ENCODE results near the gene CCDC178. TPM values are rescaled to one million over a fixed set of nuclear protein-coding genes. Genes with fewer than 3 reads are reported as not detected.

Gene CCDC178
- total RNA-seq, 1 experiment from 2014 or later: not detected

- no peak overlapping the region for H3K9ac ChIP-seq (ENCODE audit: low read length)
- no peak overlapping the region for H3K4me2 ChIP-seq (ENCODE audit: low read length)
- POLR2A ChIA-PET: no interaction called here
- no TSS peak for BruUV-seq (replicated peaks)
- TF ChIP-seq RAD21 (IDR thresholded peaks at IDR 0.05; ENCODE audit: low read depth): no peak
- peak in 1 of 3 experiments; percentile 13; a peak in 2 of 6 replicates for TF ChIP-seq CTCF (IDR thresholded peaks at IDR 0.05 in 2 of 3, conservative IDR thresholded peaks at IDR 0.05 in 1 of 3; ENCODE audit: borderline replicate concordance in 1 of 3, insufficient read depth in 1 of 3, low read depth in 2 of 3, low read length in 2 of 3)
- TF ChIP-seq SIN3A (IDR thresholded peaks at IDR 0.05; ENCODE audit: low read depth): no peak
- H2AFZ ChIP-seq (ENCODE audit: low read depth, low read length, poor library complexity, severe bottlenecking): no peak overlapping the region
- ATAC-seq: no peak
- no peak overlapping the region for H3K4me3 ChIP-seq (replicated peaks in 1 of 2; ENCODE audit: low read depth in 1 of 2, low read length in 2 of 2)
- no peaks in the 10 kb centered on the region for H3K4me1 ChIP-seq (ENCODE audit: control insufficient read depth in 1 of 2, insufficient read depth in 2 of 2, low read length in 2 of 2)
- H3K9me3 ChIP-seq (ENCODE audit: control insufficient read depth in 1 of 2, insufficient read depth in 1 of 2, low read depth in 1 of 2, low read length in 2 of 2): peaks cover 0 to 6% of the 10 kb centered on the region in 2 experiments; a peak in 2 of 4 replicates
- no peak for DNase-seq (ENCODE audit: low read depth, low spot score)
- CTCF ChIA-PET: no interaction called here
- intact Hi-C loops (cut with micrococcal nuclease): no loop called here
- no peaks in the 10 kb centered on the region for H4K20me1 ChIP-seq (ENCODE audit: insufficient read depth)
- H3K79me2 ChIP-seq (ENCODE audit: insufficient read depth, low read length): no peaks in the 10 kb centered on the region
- no peaks in the 10 kb centered on the region for H3K27me3 ChIP-seq (ENCODE audit: insufficient read depth, low read length)
- H3K9me2 ChIP-seq (ENCODE audit: insufficient read depth): no peaks in the 10 kb centered on the region
- H3K36me3 ChIP-seq (ENCODE audit: control insufficient read depth in 1 of 2, insufficient read depth in 2 of 2, low read length in 2 of 2): no peaks in the 10 kb centered on the region
- RAD21 ChIA-PET (ENCODE audit: low non-redundant PET in 1 of 2, low total read pairs in 2 of 2, uncharacterized antibody in 2 of 2, unreplicated experiment in 2 of 2): no interaction called here
- H3K27ac ChIP-seq (ENCODE audit: low read depth, low read length): no peak overlapping the region
These were observed 239.0 kb downstream of the CCDC178 start for GRCh38 chr18:33201509-33201926.

- Histone ChIP-seq H4K20me1 (ENCODE audit: insufficient read depth) (no peaks in the 10 kb centered on the region), H3K36me3 (ENCODE audit: control insufficient read depth in 1 of 2, insufficient read depth in 2 of 2, low read length in 2 of 2) (no peaks in the 10 kb centered on the region), H3K27me3 (ENCODE audit: insufficient read depth, low read length) (no peaks in the 10 kb centered on the region), H3K4me1 (ENCODE audit: control insufficient read depth in 1 of 2, insufficient read depth in 2 of 2, low read length in 2 of 2) (no peaks in the 10 kb centered on the region), H3K4me3 (replicated peaks in 1 of 2; ENCODE audit: low read depth in 1 of 2, low read length in 2 of 2) (no peak overlapping the region), H3K79me2 (ENCODE audit: insufficient read depth, low read length) (no peaks in the 10 kb centered on the region), H3K9me3 (ENCODE audit: control insufficient read depth in 1 of 2, insufficient read depth in 1 of 2, low read depth in 1 of 2, low read length in 2 of 2) (peaks cover 0 to 2% of the 10 kb centered on the region in 2 experiments; a peak in 2 of 4 replicates), H3K9me2 (ENCODE audit: insufficient read depth) (no peaks in the 10 kb centered on the region), H3K27ac (ENCODE audit: low read depth, low read length) (no peak overlapping the region), H3K9ac (ENCODE audit: low read length) (no peak overlapping the region), H2AFZ (ENCODE audit: low read depth, low read length, poor library complexity, severe bottlenecking) (no peak overlapping the region), H3K4me2 (ENCODE audit: low read length) (no peak overlapping the region)
- no peak for DNase-seq (ENCODE audit: low read depth, low spot score)
- TF ChIP-seq ELF1 (IDR thresholded peaks at IDR 0.05; ENCODE audit: borderline replicate concordance, low read depth) (no peak), MAX (IDR thresholded peaks at IDR 0.05) (no peak), FOSL1 (IDR thresholded peaks at IDR 0.05; ENCODE audit: low read depth) (no peak)
- intact Hi-C loops (cut with micrococcal nuclease): no loop called here
- ChIA-PET POLR2A (no interaction called here), CTCF (no interaction called here), RAD21 (ENCODE audit: low non-redundant PET in 1 of 2, low total read pairs in 2 of 2, uncharacterized antibody in 2 of 2, unreplicated experiment in 2 of 2) (no interaction called here)
- ATAC-seq: no peak
- no TSS peak for BruUV-seq (replicated peaks)
These were observed 244.7 kb downstream of the CCDC178 start for GRCh38 chr18:33195795-33196194.

All from HCT116 (cell line).